HEK293 (cell line): ENCODE measurements around the gene CPAMD8.

Experiments used
- CTCF ChIA-PET: fragments of 350-600 bp; formaldehyde crosslinking; extraction: SDS; loops from one replicate; lab custom pipeline; 2021; ENCODE audit warnings: antibody characterized with exemption; lab: Yijun Ruan, JAX
- POLR2A ChIA-PET: fragments of 300-600 bp; formaldehyde crosslinking; extraction: SDS; loops from one replicate; lab custom pipeline; 2020; ENCODE audit warnings: antibody characterized with exemption, inconsistent platforms; lab: Yijun Ruan, JAX
- H3K27ac ChIP-seq: fragments of 200-500 bp; sonication (Bioruptor generic); 2 replicates; pipeline ENCODE4 v1.5.1; 2014; ENCODE audit warnings: low read depth, low read length, control low read depth, inconsistent platforms; ENCODE audit errors: extremely low read depth
- H3K36me3 ChIP-seq, 2 experiments: fragments of 200-500 bp in 1 of 2; sonication (Bioruptor generic) in 1 of 2; 1 replicate in 1 of 2; 2 replicates in 1 of 2; pipeline ENCODE4 v1.5.1; 2014 to 2017; ENCODE audit warnings: inconsistent platforms in 2 of 2, low read length in 2 of 2; ENCODE audit not compliant: control insufficient read depth in 2 of 2, insufficient read depth in 1 of 2
- H3K4me1 ChIP-seq: fragments of 200-500 bp; sonication (Bioruptor generic); 2 replicates; pipeline ENCODE4 v1.5.1; 2014; ENCODE audit warnings: mild to moderate bottlenecking, low read length, inconsistent platforms; ENCODE audit not compliant: control insufficient read depth, insufficient read depth
- H3K4me3 ChIP-seq: 2 replicates; pipeline ENCODE4 v1.5.1; 2011; ENCODE audit warnings: low read depth, mild to moderate bottlenecking, control low read depth, low read length, moderate library complexity
- H3K9me3 ChIP-seq: fragments of 200-500 bp; sonication (Bioruptor generic); 2 replicates; pipeline ENCODE4 v1.5.1; 2014; ENCODE audit warnings: low read depth, low read length, inconsistent platforms; ENCODE audit not compliant: control insufficient read depth, insufficient read depth
- EGR2 ChIP-seq: fragments of 450-650 bp; formaldehyde crosslinking; IDR thresholded peaks from 2 replicates; pipeline ENCODE4 v1.5.1; 2016; ENCODE audit warnings: low read depth, missing biosample characterization, missing genetic modification characterization
- HIC1 ChIP-seq: fragments of 450-650 bp; formaldehyde crosslinking; IDR thresholded peaks from 2 replicates; pipeline ENCODE4 v1.5.1; 2016; ENCODE audit warnings: missing biosample characterization, missing genetic modification characterization
- HOXA7 ChIP-seq: sonication (generic); formaldehyde crosslinking; IDR thresholded peaks from 2 replicates; pipeline ENCODE4 v1.8.1; 2022; ENCODE audit warnings: missing genetic modification reagents, borderline replicate concordance
- KLF1 ChIP-seq: fragments of 450-650 bp; formaldehyde crosslinking; IDR thresholded peaks from 2 replicates; pipeline ENCODE4 v1.5.1; 2016; ENCODE audit warnings: missing biosample characterization, missing genetic modification characterization
- KLF8 ChIP-seq: fragments of 450-650 bp; formaldehyde crosslinking; IDR thresholded peaks from 2 replicates; pipeline ENCODE4 v1.5.1; 2016; ENCODE audit warnings: missing biosample characterization, missing genetic modification characterization
- KLF9 ChIP-seq: fragments of 450-650 bp; formaldehyde crosslinking; IDR thresholded peaks from 2 replicates; pipeline ENCODE4 v1.5.1; 2016; ENCODE audit warnings: missing biosample characterization, missing genetic modification characterization, low read depth
- MYNN ChIP-seq: fragments of 450-650 bp; formaldehyde crosslinking; IDR thresholded peaks from 2 replicates; pipeline ENCODE4 v1.5.1; 2016; ENCODE audit warnings: missing biosample characterization, missing genetic modification characterization, borderline replicate concordance
- REPIN1 ChIP-seq: fragments of 450-650 bp; formaldehyde crosslinking; IDR thresholded peaks from 2 replicates; pipeline ENCODE4 v1.5.1; 2017; ENCODE audit warnings: missing biosample characterization, missing genetic modification characterization, low read depth
- SP3 ChIP-seq: fragments of 450-650 bp; formaldehyde crosslinking; IDR thresholded peaks from 2 replicates; pipeline ENCODE4 v1.5.1; 2016; ENCODE audit warnings: missing biosample characterization, missing genetic modification characterization
- ZBTB10 ChIP-seq: fragments of 450-650 bp; formaldehyde crosslinking; IDR thresholded peaks from 2 replicates; pipeline ENCODE4 v1.5.1; 2016; ENCODE audit warnings: missing biosample characterization, missing genetic modification characterization
- ZIC2 ChIP-seq: fragments of 450-650 bp; formaldehyde crosslinking; IDR thresholded peaks from 2 replicates; pipeline ENCODE4 v1.5.1; 2016; ENCODE audit warnings: missing biosample characterization, missing genetic modification characterization
- ZNF416 ChIP-seq: fragments of 450-650 bp; formaldehyde crosslinking; IDR thresholded peaks from 2 replicates; pipeline ENCODE4 v1.5.1; 2016; ENCODE audit warnings: missing biosample characterization, missing genetic modification characterization
- ZNF488 ChIP-seq: fragments of 450-650 bp; formaldehyde crosslinking; IDR thresholded peaks from 2 replicates; pipeline ENCODE4 v1.5.1; 2016; ENCODE audit warnings: missing biosample characterization, missing genetic modification characterization
- ZNF510 ChIP-seq: fragments of 450-650 bp; formaldehyde crosslinking; IDR thresholded peaks from 2 replicates; pipeline ENCODE4 v1.5.1; 2018; ENCODE audit warnings: mild to moderate bottlenecking, missing genetic modification characterization, missing biosample characterization; ENCODE audit not compliant: insufficient replicate concordance
- ZNF561 ChIP-seq: fragments of 450-650 bp; IDR thresholded peaks from 2 replicates; pipeline ENCODE4 v1.5.1; 2018; ENCODE audit warnings: missing biosample characterization, missing genetic modification characterization, borderline replicate concordance
- ZNF626 ChIP-seq: fragments of 450-650 bp; sonication (Bioruptor Pico); formaldehyde crosslinking; IDR thresholded peaks from 2 replicates; pipeline ENCODE4 v1.5.1; 2018; ENCODE audit warnings: missing biosample characterization, missing genetic modification characterization, inconsistent platforms
- ZNF747 ChIP-seq: fragments of 450-650 bp; formaldehyde crosslinking; IDR thresholded peaks from 2 replicates; pipeline ENCODE4 v1.5.1; 2016; ENCODE audit warnings: missing biosample characterization, missing genetic modification characterization
- ZNF830 ChIP-seq: fragments of 450-650 bp; IDR thresholded peaks from 2 replicates; pipeline ENCODE4 v1.5.0; 2018; ENCODE audit warnings: missing biosample characterization, missing genetic modification characterization, low read depth, mild to moderate bottlenecking, moderate library complexity
- TF ChIP-seq, protein P1 (sequence below): fragments of 450-650 bp; formaldehyde crosslinking; IDR thresholded peaks from 2 replicates; pipeline ENCODE4 v1.5.1; 2017; ENCODE audit warnings: missing biosample characterization, missing genetic modification characterization

The CPAMD8 gene

DNA sequence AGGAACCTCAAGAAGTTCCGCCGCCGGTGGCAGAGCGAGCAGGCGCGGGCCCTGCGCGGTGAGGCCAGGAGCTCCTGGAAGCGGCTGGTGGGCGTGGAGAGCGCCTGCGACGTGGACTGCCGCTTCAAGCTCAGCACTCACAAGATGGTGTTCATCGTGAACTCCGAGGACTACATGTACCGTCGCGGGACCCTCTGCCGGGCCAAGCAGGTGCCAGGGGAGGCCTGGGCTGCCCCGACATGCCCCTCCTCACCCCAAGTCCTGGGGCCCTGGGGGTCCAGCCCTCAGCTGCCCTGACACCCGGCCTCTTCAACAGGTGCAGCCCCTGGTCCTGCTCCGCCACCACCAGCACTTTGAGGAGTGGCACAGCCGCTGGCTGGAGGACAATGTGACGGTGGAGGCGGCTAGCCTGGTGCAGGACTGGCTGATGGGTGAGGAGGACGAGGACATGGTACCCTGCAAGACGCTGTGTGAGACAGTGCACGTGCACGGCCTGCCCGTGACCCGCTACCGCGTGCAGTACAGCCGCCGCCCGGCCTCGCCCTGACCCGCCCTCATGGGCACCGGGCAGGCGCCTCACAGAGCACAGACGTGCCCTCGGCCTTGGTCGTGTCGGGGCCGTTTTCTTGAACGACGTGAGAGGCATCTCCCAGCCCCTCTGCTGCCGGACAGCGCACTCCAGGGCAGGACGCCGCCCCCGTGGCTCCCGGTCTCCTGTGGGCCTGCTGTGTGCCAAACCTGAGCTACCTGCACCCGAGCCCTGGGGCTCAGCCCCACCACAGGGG, 148.2 kb downstream of the CPAMD8 start:
- ChIA-PET POLR2A (no interaction called here), CTCF (interaction anchor here (0.5 kb wide), 1 partner anchor 189 kb away, joined by 5 read pairs; no protein-coding TSS in a partner anchor)
- Histone ChIP-seq H3K36me3 (peaks cover 0 to 56% of the 10 kb centered on the region in 2 experiments; a peak in 1 of 3 replicates), H3K9me3 (no peaks in the 10 kb centered on the region), H3K4me1 (no peaks in the 10 kb centered on the region), H3K27ac (no peak overlapping the region), H3K4me3 (no peak overlapping the region)
- TF ChIP-seq KLF1 (tag by site-specific recombination) (peak; percentile 37; the same call in 1 of the 2 replicates), ZNF488 (no peak), KLF9 (tag by site-specific recombination) (no peak), KLF8 (tag by site-specific recombination) (peak; percentile 58; the same call in 1 of the 2 replicates)

DNA sequence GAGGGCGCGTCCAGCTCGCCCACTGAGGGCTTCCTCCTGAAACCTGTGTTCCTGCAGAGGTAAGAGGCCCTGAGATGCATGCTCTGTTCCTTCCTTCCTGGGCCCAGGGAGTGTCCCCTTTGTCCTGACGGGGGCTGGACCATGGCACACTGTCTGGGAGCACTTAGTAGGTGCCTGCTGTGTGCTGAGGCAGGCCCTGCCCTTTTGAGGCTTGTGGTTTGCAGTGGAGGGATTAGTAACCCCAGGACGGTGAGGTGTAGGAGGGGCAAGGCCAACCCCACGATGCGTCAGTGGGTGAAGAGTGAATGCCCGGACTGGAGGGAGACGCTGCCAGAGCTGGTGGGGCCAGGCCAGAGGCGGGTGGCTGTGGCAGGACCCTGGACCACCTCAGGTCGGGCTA, 149.0 kb downstream of the CPAMD8 start:
- no peak for TF ChIP-seq REPIN1
- no peak for TF ChIP-seq ZIC2 (tag by site-specific recombination)
- TF ChIP-seq ZBTB10 (tag by site-specific recombination), result no peak
- no peak for TF ChIP-seq EGR2
- no peak for TF ChIP-seq ZNF830 (tag by site-specific recombination)
- no peak for TF ChIP-seq HOXA7 (CRISPR knock-in tag)
- TF ChIP-seq MYNN, result no peak
- TF ChIP-seq HIC1 (tag by site-specific recombination), result no peak
- TF ChIP-seq ZNF626 (tag by site-specific recombination), result no peak
- no peak for TF ChIP-seq ZNF416 (tag by site-specific recombination)
- TF ChIP-seq, protein P1, sequence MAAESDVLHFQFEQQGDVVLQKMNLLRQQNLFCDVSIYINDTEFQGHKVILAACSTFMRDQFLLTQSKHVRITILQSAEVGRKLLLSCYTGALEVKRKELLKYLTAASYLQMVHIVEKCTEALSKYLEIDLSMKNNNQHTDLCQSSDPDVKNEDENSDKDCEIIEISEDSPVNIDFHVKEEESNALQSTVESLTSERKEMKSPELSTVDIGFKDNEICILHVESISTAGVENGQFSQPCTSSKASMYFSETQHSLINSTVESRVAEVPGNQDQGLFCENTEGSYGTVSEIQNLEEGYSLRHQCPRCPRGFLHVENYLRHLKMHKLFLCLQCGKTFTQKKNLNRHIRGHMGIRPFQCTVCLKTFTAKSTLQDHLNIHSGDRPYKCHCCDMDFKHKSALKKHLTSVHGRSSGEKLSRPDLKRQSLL (tag by site-specific recombination), result no peak
- no peak for TF ChIP-seq SP3 (tag by site-specific recombination)
- TF ChIP-seq ZNF747 (tag by site-specific recombination), result no peak
- no peak for TF ChIP-seq ZNF561 (tag by site-specific recombination)
- TF ChIP-seq ZNF510 (tag by site-specific recombination), result no peak
- no peaks in the 10 kb centered on the region for H3K9me3 ChIP-seq
- no peak overlapping the region for H3K4me3 ChIP-seq
- H3K4me1 ChIP-seq, result no peaks in the 10 kb centered on the region
- H3K36me3 ChIP-seq, result peaks cover 0 to 64% of the 10 kb centered on the region in 2 experiments; a peak in 2 of 3 replicates
- CTCF ChIA-PET, result no interaction called here
- POLR2A ChIA-PET, result no interaction called here
- no peak overlapping the region for H3K27ac ChIP-seq
